ENCODE results near the gene CHCHD3.

DNA sequence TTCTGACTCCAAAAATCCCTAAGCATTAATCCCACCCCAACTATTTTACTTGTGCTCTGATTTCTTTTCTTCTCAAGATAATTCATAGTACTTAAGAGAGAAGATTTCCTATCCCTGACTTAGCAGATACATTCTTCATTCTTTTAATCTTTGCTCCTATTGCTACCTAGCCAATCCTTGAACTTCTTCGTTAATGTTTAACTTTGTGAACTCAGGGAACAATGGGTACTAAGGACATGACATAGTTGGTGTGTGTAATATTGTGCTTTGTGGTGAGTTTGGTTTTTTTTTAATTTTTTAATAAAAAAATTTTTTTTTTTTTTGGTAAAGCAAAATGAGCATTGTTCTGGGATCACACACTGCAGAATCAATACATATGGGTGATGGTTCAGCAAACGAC, 166.2 kb downstream of the CHCHD3 start:
- TF ChIP-seq EZH2 (IDR thresholded peaks at IDR 0.05; ENCODE audit: low read depth), result no peak
- TF ChIP-seq, protein P1, sequence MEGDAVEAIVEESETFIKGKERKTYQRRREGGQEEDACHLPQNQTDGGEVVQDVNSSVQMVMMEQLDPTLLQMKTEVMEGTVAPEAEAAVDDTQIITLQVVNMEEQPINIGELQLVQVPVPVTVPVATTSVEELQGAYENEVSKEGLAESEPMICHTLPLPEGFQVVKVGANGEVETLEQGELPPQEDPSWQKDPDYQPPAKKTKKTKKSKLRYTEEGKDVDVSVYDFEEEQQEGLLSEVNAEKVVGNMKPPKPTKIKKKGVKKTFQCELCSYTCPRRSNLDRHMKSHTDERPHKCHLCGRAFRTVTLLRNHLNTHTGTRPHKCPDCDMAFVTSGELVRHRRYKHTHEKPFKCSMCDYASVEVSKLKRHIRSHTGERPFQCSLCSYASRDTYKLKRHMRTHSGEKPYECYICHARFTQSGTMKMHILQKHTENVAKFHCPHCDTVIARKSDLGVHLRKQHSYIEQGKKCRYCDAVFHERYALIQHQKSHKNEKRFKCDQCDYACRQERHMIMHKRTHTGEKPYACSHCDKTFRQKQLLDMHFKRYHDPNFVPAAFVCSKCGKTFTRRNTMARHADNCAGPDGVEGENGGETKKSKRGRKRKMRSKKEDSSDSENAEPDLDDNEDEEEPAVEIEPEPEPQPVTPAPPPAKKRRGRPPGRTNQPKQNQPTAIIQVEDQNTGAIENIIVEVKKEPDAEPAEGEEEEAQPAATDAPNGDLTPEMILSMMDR (conservative IDR thresholded peaks at IDR 0.05), result no peak

Measured in PC-9 (cell line).